Measurements from ENCODE around the gene CGREF1.

CGREF1 gene

GRCh38 chr2:27081984-27082772 is 36.8 kb downstream of the CGREF1 start:
- Histone ChIP-seq H3K27me3 (peaks cover 17% of the 10 kb centered on the region), H3K36me3 (no peaks in the 10 kb centered on the region), H3K4me3 (ENCODE audit: low read depth in 1 of 2, low read length in 1 of 2) (peak overlapping the region in 1 of 2 experiments; percentile 49), H3K9me3 (no peaks in the 10 kb centered on the region), H3K27ac (peak overlapping the region; percentile 78), H3K4me1 (ENCODE audit: control insufficient read depth in 1 of 2, insufficient read depth in 1 of 2, low read depth in 1 of 2, low read length in 1 of 2) (peaks cover 66 to 67% of the 10 kb centered on the region in 2 experiments)
- no peak for TF ChIP-seq CTCF (IDR thresholded peaks at IDR 0.05)

- Histone ChIP-seq H3K4me3 (ENCODE audit: low read depth in 1 of 2, low read length in 1 of 2) (peak overlapping the region in 1 of 2 experiments; percentile 49), H3K27ac (peak overlapping the region; percentile 78), H3K4me1 (ENCODE audit: control insufficient read depth in 1 of 2, insufficient read depth in 1 of 2, low read depth in 1 of 2, low read length in 1 of 2) (peaks cover 62 to 64% of the 10 kb centered on the region in 2 experiments), H3K9me3 (no peaks in the 10 kb centered on the region), H3K36me3 (no peaks in the 10 kb centered on the region), H3K27me3 (peaks cover 17% of the 10 kb centered on the region)
- TF ChIP-seq CTCF (IDR thresholded peaks at IDR 0.05), result no peak
Measured at GRCh38 chr2:27080603-27080936, 38.4 kb downstream of the CGREF1 start.

- H3K4me1 ChIP-seq (ENCODE audit: control insufficient read depth in 1 of 2, insufficient read depth in 1 of 2, low read depth in 1 of 2, low read length in 1 of 2), result peaks cover 62 to 64% of the 10 kb centered on the region in 2 experiments
Measured at GRCh38 chr2:27080140-27080469, 38.8 kb downstream of the CGREF1 start.

GRCh38 chr2:27079233-27080139 is 39.4 kb downstream of the CGREF1 start:
- Histone ChIP-seq H3K4me3 (ENCODE audit: low read depth in 1 of 2, low read length in 1 of 2) (no peak overlapping the region), H3K27ac (no peak overlapping the region), H3K4me1 (ENCODE audit: control insufficient read depth in 1 of 2, insufficient read depth in 1 of 2, low read depth in 1 of 2, low read length in 1 of 2) (peaks cover 65 to 66% of the 10 kb centered on the region in 2 experiments)

More at GRCh38 chr2:27080140-27080469, 38.8 kb downstream of the CGREF1 start:
- no peaks in the 10 kb centered on the region for H3K36me3 ChIP-seq
- peaks cover 17% of the 10 kb centered on the region for H3K27me3 ChIP-seq
- no peak overlapping the region for H3K4me3 ChIP-seq (ENCODE audit: low read depth in 1 of 2, low read length in 1 of 2)
- H3K27ac ChIP-seq, result no peak overlapping the region
- no peaks in the 10 kb centered on the region for H3K9me3 ChIP-seq
- TF ChIP-seq CTCF (IDR thresholded peaks at IDR 0.05), result no peak

More at GRCh38 chr2:27079233-27080139, 39.4 kb downstream of the CGREF1 start:
- TF ChIP-seq CTCF (IDR thresholded peaks at IDR 0.05), result no peak
- peaks cover 17% of the 10 kb centered on the region for H3K27me3 ChIP-seq
- H3K36me3 ChIP-seq, result no peaks in the 10 kb centered on the region
- no peaks in the 10 kb centered on the region for H3K9me3 ChIP-seq

Measured in neutrophil (primary cell).